Stimulated activated naive CD4-positive, alpha-beta T cell (primary cell): ENCODE data around the gene UBE2J1.

ENCODE experiments used
- DNase-seq, 6 experiments: peaks; one replicate each; lab custom pipeline; 2025; lab: John Stamatoyannopoulos, UW

Gene UBE2J1

DNA sequence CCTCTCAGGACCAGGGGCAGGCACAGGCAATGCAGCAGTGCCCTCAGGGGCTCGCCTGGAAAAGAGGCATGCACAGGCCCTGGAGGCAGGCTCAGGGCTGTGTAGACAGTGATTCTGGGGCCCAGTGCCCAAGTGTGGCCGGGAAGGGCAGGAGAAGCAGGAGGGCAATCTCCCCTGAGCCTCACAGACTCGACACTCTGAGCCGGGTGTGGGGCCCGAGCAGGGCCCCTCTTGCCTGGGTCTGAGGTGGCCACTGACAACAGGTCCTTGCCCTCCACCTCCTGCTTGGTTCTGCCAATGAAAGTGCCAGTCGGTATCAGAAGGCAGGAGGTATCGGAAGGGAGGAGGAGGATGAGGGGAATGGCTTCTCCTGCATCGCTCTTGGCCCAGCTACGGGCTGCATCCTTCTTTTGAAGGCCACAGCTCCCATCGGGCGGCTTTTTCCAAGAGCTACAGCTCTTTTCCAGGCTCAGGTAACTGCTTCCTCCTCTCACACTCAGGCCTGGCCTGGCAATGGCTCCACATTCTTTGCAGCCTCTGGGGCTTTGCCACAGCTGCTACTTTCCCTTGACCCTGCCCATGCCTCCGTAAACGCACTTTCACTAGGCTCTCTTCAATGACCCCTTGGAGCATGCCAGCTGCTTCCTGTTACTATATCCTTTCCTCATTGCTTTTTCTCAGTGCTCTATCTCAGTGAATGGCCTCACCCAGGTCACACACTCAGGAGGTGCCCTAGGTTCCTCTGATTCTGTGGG is 61.9 kb downstream of the UBE2J1 start:
- DNase-seq = no peak

DNA sequence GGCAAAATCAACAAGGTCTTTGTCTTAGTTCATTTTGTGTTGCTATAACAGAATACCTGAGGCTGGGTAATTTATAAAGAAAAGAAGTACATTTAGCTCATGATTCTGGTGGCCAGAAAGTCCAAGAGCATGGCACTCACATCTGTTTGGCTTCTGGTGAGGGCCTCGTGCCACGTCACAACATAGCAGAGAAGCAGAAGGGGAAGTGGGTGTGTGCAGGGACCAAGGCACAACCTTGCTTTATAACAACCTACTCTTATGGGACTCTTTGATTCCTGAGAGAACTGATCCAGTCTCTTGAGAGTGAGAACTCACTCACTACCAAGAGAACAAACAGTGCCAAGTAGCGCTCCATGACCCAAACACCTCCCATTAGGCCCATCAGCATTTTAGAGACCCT is 62.8 kb downstream of the UBE2J1 start:
- no peak for DNase-seq

DNA sequence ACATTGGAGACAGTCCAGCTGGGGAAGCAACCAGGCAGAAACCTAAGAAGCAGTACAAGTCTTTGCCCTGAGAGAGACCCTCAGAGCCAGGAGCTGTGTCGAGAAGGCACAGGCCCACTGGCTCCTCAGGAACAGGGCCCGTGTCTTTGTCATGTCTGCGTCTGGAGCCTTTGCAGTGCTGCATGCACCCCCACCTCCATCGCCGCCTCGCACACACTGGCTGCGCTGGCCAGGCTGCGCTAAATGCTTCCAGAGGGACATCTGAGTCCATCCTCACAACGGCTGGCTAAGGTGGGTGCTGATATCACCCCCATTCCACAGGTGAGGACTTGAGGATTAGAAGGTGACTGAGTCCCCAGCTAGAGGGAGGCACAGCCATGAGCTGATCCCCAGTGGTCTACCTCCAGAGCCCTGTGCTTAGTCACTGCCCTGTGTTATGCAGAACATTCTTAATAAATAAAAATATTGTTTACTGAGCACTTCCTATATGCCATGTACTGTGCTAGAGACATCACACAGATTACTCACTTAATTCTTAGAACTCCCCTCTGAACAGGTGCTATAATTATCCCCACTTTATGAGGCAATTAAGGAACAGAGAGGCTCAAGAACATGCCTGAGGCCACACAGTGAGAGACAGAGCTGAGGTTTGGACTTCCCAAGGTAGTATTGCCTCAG is 65.0 kb downstream of the UBE2J1 start:
- DNase-seq = no peak

- DNase-seq = no peak
Observed at GRCh38 chr6:89286516-89286915, 66.0 kb downstream of the UBE2J1 start.

- no peak for DNase-seq
Observed at GRCh38 chr6:89284963-89285735, 67.4 kb downstream of the UBE2J1 start.

GRCh38 chr6:89284081-89284480 is 68.4 kb downstream of the UBE2J1 start:
- no peak for DNase-seq

DNA sequence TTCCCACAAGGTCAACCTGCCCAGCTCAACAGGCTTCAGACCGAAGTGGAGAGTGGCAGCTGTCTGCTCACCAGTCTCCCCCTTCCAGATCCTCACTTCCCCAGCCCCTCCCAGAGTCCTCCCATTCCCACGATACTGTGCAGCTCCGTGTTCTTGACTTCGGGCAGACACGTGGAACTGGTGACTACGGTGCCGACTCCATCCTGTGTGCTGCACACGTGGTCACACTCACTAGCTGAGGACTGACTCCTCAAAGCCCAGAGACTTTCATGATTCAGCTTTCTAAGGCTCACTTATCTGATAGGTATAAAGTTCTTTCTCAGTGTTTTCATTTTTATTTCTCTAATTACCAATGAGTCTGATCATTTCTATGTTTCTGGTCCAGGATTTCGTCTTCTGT is 69.8 kb downstream of the UBE2J1 start:
- no peak for DNase-seq

DNA sequence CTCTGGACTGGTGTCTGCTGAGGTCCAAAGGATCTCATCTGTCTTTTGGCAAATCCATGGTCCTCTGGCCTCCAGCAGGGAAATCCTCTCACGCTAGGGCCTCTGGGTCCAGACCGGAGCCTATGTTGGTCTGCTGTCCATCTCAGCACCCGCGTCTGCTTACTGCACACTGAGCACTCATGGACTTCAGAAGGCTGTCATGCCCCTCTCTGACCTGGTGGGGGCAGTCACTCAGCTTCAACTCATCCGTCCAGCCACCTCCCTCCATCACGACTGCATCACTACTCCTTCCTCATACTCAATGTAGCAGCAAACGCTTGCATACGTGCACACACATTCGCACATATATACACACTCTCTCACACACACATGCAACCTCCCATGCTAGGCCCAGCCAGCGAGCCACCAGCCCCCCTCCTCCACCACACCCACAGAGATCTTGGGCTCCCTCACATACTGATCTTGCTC is 70.7 kb downstream of the UBE2J1 start:
- no peak for DNase-seq

GRCh38 chr6:89278956-89279355 is 73.6 kb downstream of the UBE2J1 start:
- DNase-seq = no peak
